Neural progenitor cell (in vitro differentiated cells): ENCODE measurements around the gene GINS3. TPM values are rescaled to one million over a fixed set of nuclear protein-coding genes. Genes with fewer than 3 reads are reported as not detected.
"Not testable (repeated sequence)": the region's sequence is repeated elsewhere in the genome, so short reads cannot be mapped to it uniquely, and the experiment has no call there.

Experiments used
- DNase-seq: peaks from one replicate; pipeline ENCODE4 v3.0.0-alpha.2; 2016; ENCODE audit warnings: low spot score
- H2AFZ ChIP-seq: fragments of 200-600 bp; sonication (generic); replicated peaks from 2 replicates; pipeline ENCODE4 v1.6.1; 2016; ENCODE audit warnings: antibody characterized with exemption
- H3F3A ChIP-seq: fragments of 200-600 bp; sonication (generic); 2 replicates; pipeline ENCODE4 v1.6.1; 2016; ENCODE audit warnings: antibody characterized with exemption, low read depth
- H3K27ac ChIP-seq: fragments of 200-600 bp; sonication (generic); 2 replicates; pipeline ENCODE4 v1.5.1; 2016; ENCODE audit warnings: mild to moderate bottlenecking
- H3K27me3 ChIP-seq: fragments of 200-600 bp; sonication (generic); 2 replicates; pipeline ENCODE4 v1.6.1; 2016; ENCODE audit warnings: mild to moderate bottlenecking, moderate library complexity
- H3K36me3 ChIP-seq: fragments of 200-600 bp; sonication (generic); 2 replicates; pipeline ENCODE4 v1.5.1; 2016
- H3K4me1 ChIP-seq: fragments of 200-600 bp; sonication (generic); 2 replicates; pipeline ENCODE4 v1.6.1; 2016; ENCODE audit warnings: mixed run types
- H3K4me2 ChIP-seq: fragments of 200-600 bp; sonication (generic); 2 replicates; pipeline ENCODE4 v1.6.1; 2016
- H3K4me3 ChIP-seq: fragments of 200-600 bp; sonication (generic); 2 replicates; pipeline ENCODE4 v1.5.1; 2016
- H3K79me2 ChIP-seq: fragments of 200-600 bp; sonication (generic); 2 replicates; pipeline ENCODE4 v1.6.1; 2016; ENCODE audit warnings: low read depth
- H3K9ac ChIP-seq: fragments of 200-600 bp; sonication (generic); 2 replicates; pipeline ENCODE4 v1.6.1; 2016
- H3K9me3 ChIP-seq: fragments of 200-600 bp; sonication (generic); 2 replicates; pipeline ENCODE4 v1.5.1; 2016; ENCODE audit warnings: low read depth
- H4K20me1 ChIP-seq: fragments of 200-600 bp; sonication (generic); 2 replicates; pipeline ENCODE4 v1.6.1; 2016; ENCODE audit warnings: low read depth
- H3K27ac Mint-ChIP-seq: 3 replicates; pipeline ENCODE4 v1.8.0; 2021; ENCODE audit warnings: mixed read lengths
- H3K27me3 Mint-ChIP-seq: 2 replicates; pipeline ENCODE4 v1.8.0; 2022; ENCODE audit warnings: low read depth, mild to moderate bottlenecking, inconsistent platforms, moderate library complexity, mixed read lengths; ENCODE audit not compliant: insufficient read depth
- H3K36me3 Mint-ChIP-seq: 3 replicates; pipeline ENCODE4 v1.8.0; 2021; ENCODE audit warnings: mixed read lengths
- H3K4me1 Mint-ChIP-seq: 3 replicates; pipeline ENCODE4 v1.8.0; 2021; ENCODE audit warnings: mixed read lengths
- H3K4me3 Mint-ChIP-seq: 3 replicates; pipeline ENCODE4 v1.8.0; 2021; ENCODE audit warnings: mild to moderate bottlenecking, moderate library complexity, mixed read lengths
- H3K9me3 Mint-ChIP-seq: 3 replicates; pipeline ENCODE4 v1.8.0; 2020; ENCODE audit warnings: mixed read lengths
- CTCF ChIP-seq: fragments of 200-600 bp; sonication (generic); IDR thresholded peaks from 2 replicates; pipeline ENCODE4 v1.5.1; 2017; ENCODE audit warnings: antibody characterized with exemption, mild to moderate bottlenecking
- EZH2 ChIP-seq: fragments of 200-600 bp; sonication (generic); IDR thresholded peaks from 2 replicates; pipeline ENCODE4 v1.6.1; 2017; ENCODE audit warnings: antibody characterized with exemption, mild to moderate bottlenecking, moderate library complexity
- EZH2phosphoT487 ChIP-seq: fragments of 200-600 bp; sonication (generic); IDR thresholded peaks from 2 replicates; pipeline ENCODE4 v1.6.1; 2017; ENCODE audit warnings: antibody characterized with exemption
- total RNA-seq: library from RNA; depleted of rRNA; stranded (reverse); fragments of >200 nt; gene quantifications from 2 replicates; pipeline ENCODE4 v1.2.3, GENCODE V29; 2015; ENCODE audit warnings: low replicate concordance

The GINS3 gene
- total RNA-seq, 1 donor from 2014 or later: 13.4 TPM

GRCh38 chr16:58389724-58390123 lies 2.5 kb upstream of the GINS3 start:
- Histone ChIP-seq H3K36me3 (no peaks in the 10 kb centered on the region), H3K9ac (no peak overlapping the region), H3K4me1 (peaks cover 4% of the 10 kb centered on the region), H2AFZ (no peak overlapping the region), H3K27me3 (peaks cover 39% of the 10 kb centered on the region), H3K79me2 (peaks cover 20% of the 10 kb centered on the region), H3K4me3 (no peak overlapping the region), H3K9me3 (no peaks in the 10 kb centered on the region), H3F3A (no peaks in the 10 kb centered on the region), H3K4me2 (no peak overlapping the region), H4K20me1 (no peaks in the 10 kb centered on the region), H3K27ac (no peak overlapping the region)
- Mint-ChIP-seq H3K27me3 (peaks cover 3% of the 10 kb centered on the region), H3K27ac (no peak overlapping the region), H3K4me3 (no peak overlapping the region), H3K9me3 (no peaks in the 10 kb centered on the region), H3K36me3 (peaks cover 8% of the 10 kb centered on the region), H3K4me1 (peaks cover 10% of the 10 kb centered on the region)
- TF ChIP-seq EZH2 (no peak), CTCF (no peak), EZH2phosphoT487 (no peak)
- DNase-seq: no peak

GRCh38 chr16:58393138-58393504 lies 850 bp downstream of the GINS3 start:
- H3K4me1 ChIP-seq: peaks cover 4% of the 10 kb centered on the region
- no peak for TF ChIP-seq EZH2phosphoT487
- TF ChIP-seq EZH2: no peak
- TF ChIP-seq CTCF: no peak
- peak overlapping the region; percentile 9 for H3K27ac Mint-ChIP-seq
- H3K4me1 Mint-ChIP-seq: peaks cover 10% of the 10 kb centered on the region
- peak overlapping the region; percentile 100 for H2AFZ ChIP-seq
- H3K27me3 ChIP-seq: peaks cover 38% of the 10 kb centered on the region
- no peak overlapping the region for H3K9ac ChIP-seq
- H3K9me3 ChIP-seq: peaks cover 2% of the 10 kb centered on the region
- peak; percentile 23 for DNase-seq
- no peak overlapping the region for H3K27ac ChIP-seq
- H3F3A ChIP-seq: no peaks in the 10 kb centered on the region
- H3K36me3 ChIP-seq: no peaks in the 10 kb centered on the region
- H3K4me2 ChIP-seq: peak overlapping the region; percentile 79
- H3K27me3 Mint-ChIP-seq: peaks cover 3% of the 10 kb centered on the region
- peaks cover 16% of the 10 kb centered on the region for H3K36me3 Mint-ChIP-seq
- peak overlapping the region; percentile 97 for H3K4me3 ChIP-seq
- H4K20me1 ChIP-seq: no peaks in the 10 kb centered on the region
- peaks cover 9% of the 10 kb centered on the region for H3K9me3 Mint-ChIP-seq
- peak overlapping the region; percentile 100 for H3K4me3 Mint-ChIP-seq
- peaks cover 24% of the 10 kb centered on the region for H3K79me2 ChIP-seq

GRCh38 chr16:58396897-58397296 lies 4.6 kb downstream of the GINS3 start:
- not testable (repeated sequence) for H3K27me3 Mint-ChIP-seq, H2AFZ ChIP-seq, H3K9me3 ChIP-seq, H3K4me3 ChIP-seq, H3K4me1 Mint-ChIP-seq, H3K27ac Mint-ChIP-seq, H3K4me3 Mint-ChIP-seq, H3K27me3 ChIP-seq, H3K4me1 ChIP-seq, H3K27ac ChIP-seq, H3F3A ChIP-seq, H3K9ac ChIP-seq, H4K20me1 ChIP-seq, H3K4me2 ChIP-seq, DNase-seq, H3K9me3 Mint-ChIP-seq, H3K36me3 ChIP-seq
- peaks cover 32% of the 10 kb centered on the region for H3K36me3 Mint-ChIP-seq
- peaks cover 28% of the 10 kb centered on the region for H3K79me2 ChIP-seq

GRCh38 chr16:58399718-58400633 lies 7.7 kb downstream of the GINS3 start:
- H3K4me1 Mint-ChIP-seq: no peaks in the 10 kb centered on the region
- H3K27ac ChIP-seq: no peak overlapping the region
- no peaks in the 10 kb centered on the region for H3K27me3 ChIP-seq
- H3K27ac Mint-ChIP-seq: no peak overlapping the region
- no peak for TF ChIP-seq EZH2phosphoT487
- TF ChIP-seq EZH2: no peak
- no peak for TF ChIP-seq CTCF
- H3K36me3 Mint-ChIP-seq: peaks cover 30% of the 10 kb centered on the region
- peaks cover 6% of the 10 kb centered on the region for H3K79me2 ChIP-seq
- no peak overlapping the region for H3K4me3 Mint-ChIP-seq
- no peak overlapping the region for H3K4me2 ChIP-seq
- H2AFZ ChIP-seq: no peak overlapping the region
- no peaks in the 10 kb centered on the region for H3F3A ChIP-seq
- no peak overlapping the region for H3K9ac ChIP-seq
- no peaks in the 10 kb centered on the region for H4K20me1 ChIP-seq
- peaks cover under 1% of the 10 kb centered on the region for H3K27me3 Mint-ChIP-seq
- no peaks in the 10 kb centered on the region for H3K4me1 ChIP-seq
- no peak overlapping the region for H3K4me3 ChIP-seq
- H3K9me3 Mint-ChIP-seq: peaks cover 9% of the 10 kb centered on the region
- no peaks in the 10 kb centered on the region for H3K36me3 ChIP-seq
- peaks cover 3% of the 10 kb centered on the region for H3K9me3 ChIP-seq
- DNase-seq: no peak

GRCh38 chr16:58401305-58401704 lies 9.0 kb downstream of the GINS3 start:
- H3F3A ChIP-seq, H3K4me1 Mint-ChIP-seq, H2AFZ ChIP-seq, H3K4me3 Mint-ChIP-seq, H3K79me2 ChIP-seq, H3K27me3 Mint-ChIP-seq, DNase-seq, H3K36me3 ChIP-seq, H3K27me3 ChIP-seq, H3K4me1 ChIP-seq, H3K9ac ChIP-seq, H3K27ac ChIP-seq, H4K20me1 ChIP-seq, H3K4me3 ChIP-seq, H3K9me3 ChIP-seq, H3K4me2 ChIP-seq, H3K27ac Mint-ChIP-seq, H3K9me3 Mint-ChIP-seq: not testable (repeated sequence)
- H3K36me3 Mint-ChIP-seq: peaks cover 30% of the 10 kb centered on the region
